RWPE2 (cell line): Measurements from ENCODE around the gene DIAPH2.
"Not testable (repeated sequence)": the region's sequence is repeated elsewhere in the genome, so short reads cannot be mapped to it uniquely, and the experiment has no call there.

Source experiments
- ATAC-seq: fragments of 200-7000 bp; cut with Tn5 transposase; 3 replicates; pipeline ENCODE4 v1.9.1; 2021; ENCODE audit warnings: low read depth
- DNase-seq: peaks from one replicate; pipeline ENCODE4 v3.0.0-alpha.2; 2020; ENCODE audit warnings: low spot score
- H3K27ac ChIP-seq: fragments of 450-650 bp; 2 replicates; pipeline ENCODE4 v1.5.1; 2017; ENCODE audit warnings: mild to moderate bottlenecking; ENCODE audit not compliant: poor library complexity, severe bottlenecking
- H3K27me3 ChIP-seq: fragments of 250-450 bp; sonication (Bioruptor Pico); 2 replicates; pipeline ENCODE4 v1.5.1; 2021; ENCODE audit warnings: mild to moderate bottlenecking, moderate library complexity; ENCODE audit not compliant: insufficient read depth, poor library complexity, severe bottlenecking
- H3K36me3 ChIP-seq: fragments of 250-450 bp; sonication (Bioruptor Pico); 2 replicates; pipeline ENCODE4 v1.5.1; 2020; ENCODE audit warnings: low read depth, mild to moderate bottlenecking, moderate library complexity
- H3K4me1 ChIP-seq: fragments of 250-450 bp; sonication (Bioruptor Pico); 2 replicates; pipeline ENCODE4 v1.5.1; 2021; ENCODE audit warnings: mild to moderate bottlenecking, moderate library complexity; ENCODE audit not compliant: insufficient read depth, poor library complexity, severe bottlenecking
- H3K4me3 ChIP-seq: fragments of 250-450 bp; sonication (Bioruptor Pico); 2 replicates; pipeline ENCODE4 v1.5.1; 2021; ENCODE audit warnings: mild to moderate bottlenecking, moderate library complexity; ENCODE audit not compliant: severe bottlenecking
- H3K9me3 ChIP-seq: fragments of 250-450 bp; sonication (Bioruptor Pico); 2 replicates; pipeline ENCODE4 v1.5.1; 2021; ENCODE audit warnings: mild to moderate bottlenecking, moderate library complexity; ENCODE audit not compliant: severe bottlenecking
- CTCF ChIP-seq: fragments of 450-650 bp; IDR thresholded peaks from one replicate; pipeline ENCODE4 v1.5.1; 2017; ENCODE audit warnings: mild to moderate bottlenecking, moderate library complexity; ENCODE audit not compliant: poor library complexity, severe bottlenecking

Gene DIAPH2

GRCh38 chrX:96722781-96723180 lies 38.1 kb downstream of the DIAPH2 start:
- DNase-seq: no peak
- Histone ChIP-seq H3K4me1 (no peaks in the 10 kb centered on the region), H3K27me3 (no peaks in the 10 kb centered on the region), H3K27ac (no peak overlapping the region), H3K36me3 (no peaks in the 10 kb centered on the region), H3K9me3 (no peaks in the 10 kb centered on the region), H3K4me3 (no peak overlapping the region)
- no peak for ATAC-seq
- TF ChIP-seq CTCF: no peak

- H3K4me1 ChIP-seq: no peaks in the 10 kb centered on the region
- no peak overlapping the region for H3K27ac ChIP-seq
- no peaks in the 10 kb centered on the region for H3K27me3 ChIP-seq
- ATAC-seq: no peak
- no peaks in the 10 kb centered on the region for H3K36me3 ChIP-seq
- H3K9me3 ChIP-seq: no peaks in the 10 kb centered on the region
- H3K4me3 ChIP-seq: no peak overlapping the region
- TF ChIP-seq CTCF: no peak
- DNase-seq: no peak
Measured at GRCh38 chrX:96729053-96729452, 44.4 kb downstream of the DIAPH2 start.

- H3K4me1 ChIP-seq: no peaks in the 10 kb centered on the region
- no peak overlapping the region for H3K27ac ChIP-seq
- no peak for ATAC-seq
- TF ChIP-seq CTCF: no peak
- no peak for DNase-seq
- H3K4me3 ChIP-seq: no peak overlapping the region
- no peaks in the 10 kb centered on the region for H3K27me3 ChIP-seq
- no peaks in the 10 kb centered on the region for H3K9me3 ChIP-seq
- no peaks in the 10 kb centered on the region for H3K36me3 ChIP-seq
Measured at GRCh38 chrX:96729868-96730643, 45.4 kb downstream of the DIAPH2 start.

- H3K36me3 ChIP-seq, H3K4me3 ChIP-seq, ATAC-seq, H3K27ac ChIP-seq, H3K4me1 ChIP-seq, H3K9me3 ChIP-seq, H3K27me3 ChIP-seq, DNase-seq: not testable (repeated sequence)
Measured at GRCh38 chrX:96731000-96731399, 46.4 kb downstream of the DIAPH2 start.

- ATAC-seq (no peak), DNase-seq (no peak)
- Histone ChIP-seq H3K9me3 (no peaks in the 10 kb centered on the region), H3K4me1 (no peaks in the 10 kb centered on the region), H3K27me3 (no peaks in the 10 kb centered on the region), H3K36me3 (no peaks in the 10 kb centered on the region), H3K27ac (no peak overlapping the region), H3K4me3 (no peak overlapping the region)
- TF ChIP-seq CTCF: no peak
Measured at GRCh38 chrX:96743367-96744073, 58.9 kb downstream of the DIAPH2 start.
